Progenitor cell of endocrine pancreas (in vitro differentiated cells): ENCODE data around the gene RREB1. TPM values are rescaled to one million over a fixed set of nuclear protein-coding genes. Genes with fewer than 3 reads are reported as not detected.

Source experiments
- DNase-seq: peaks from one replicate; pipeline ENCODE4 v3.0.0; 2021; ENCODE audit warnings: low spot score; ENCODE audit not compliant: unreplicated experiment
- H3K27ac Mint-ChIP-seq: 2 replicates; pipeline ENCODE4 v1.8.0; 2021; ENCODE audit warnings: mild to moderate bottlenecking, moderate library complexity, mixed read lengths
- H3K27me3 Mint-ChIP-seq: 2 replicates; pipeline ENCODE4 v1.8.0; 2021; ENCODE audit warnings: mixed read lengths
- H3K36me3 Mint-ChIP-seq: 2 replicates; pipeline ENCODE4 v1.8.0; 2022; ENCODE audit warnings: mixed read lengths; ENCODE audit not compliant: insufficient read depth
- H3K4me1 Mint-ChIP-seq: 2 replicates; pipeline ENCODE4 v1.8.0; 2021; ENCODE audit warnings: low read depth, mixed read lengths
- H3K4me3 Mint-ChIP-seq: 2 replicates; pipeline ENCODE4 v1.8.0; 2021; ENCODE audit warnings: low read depth, mild to moderate bottlenecking, moderate library complexity, mixed read lengths
- H3K9me3 Mint-ChIP-seq: 2 replicates; pipeline ENCODE4 v1.8.0; 2021; ENCODE audit warnings: low read depth, mixed read lengths
- CTCF ChIP-seq: fragments of 200-600 bp; sonication (generic); IDR thresholded peaks from one replicate; pipeline ENCODE4 v1.5.0; 2021; ENCODE audit warnings: antibody characterized with exemption, mild to moderate bottlenecking; ENCODE audit not compliant: unreplicated experiment
- total RNA-seq: library from RNA; stranded (reverse); gene quantifications from 2 replicates; pipeline ENCODE4 v1.2.1, GENCODE V29; 2021

The RREB1 gene
- total RNA-seq, 1 donor from 2014 or later: 71.7 TPM

DNA sequence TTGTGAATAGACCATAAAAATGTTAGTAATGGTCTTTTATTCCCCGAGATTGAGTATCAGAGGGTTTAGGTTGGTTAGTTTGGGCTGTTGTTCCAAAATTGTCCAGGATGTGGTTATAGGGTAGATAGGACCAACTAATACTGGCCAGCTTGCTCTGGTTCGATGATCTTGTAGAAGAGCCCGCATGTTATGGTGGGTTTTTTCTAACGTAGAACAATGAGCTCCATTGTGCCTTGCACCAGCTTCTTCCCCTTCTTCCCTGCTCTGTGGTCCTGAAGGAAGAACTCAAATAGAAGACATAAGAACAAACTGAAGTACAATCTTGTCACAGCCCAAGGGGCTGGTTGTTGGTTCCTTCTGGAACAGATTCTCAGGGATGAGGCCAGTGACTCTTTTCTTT, 70.5 kb downstream of the RREB1 start:
- Mint-ChIP-seq H3K9me3 (no peaks in the 10 kb centered on the region), H3K27me3 (no peaks in the 10 kb centered on the region), H3K27ac (no peak overlapping the region), H3K4me1 (peaks cover 12% of the 10 kb centered on the region), H3K4me3 (no peak overlapping the region), H3K36me3 (peaks cover 21% of the 10 kb centered on the region)
- TF ChIP-seq CTCF: no peak
- DNase-seq: no peak

GRCh38 chr6:7180751-7181150, 73.0 kb downstream of the RREB1 start:
- peaks cover 29% of the 10 kb centered on the region for H3K36me3 Mint-ChIP-seq
- no peaks in the 10 kb centered on the region for H3K27me3 Mint-ChIP-seq
- H3K4me1 Mint-ChIP-seq: peaks cover 4% of the 10 kb centered on the region
- no peak overlapping the region for H3K27ac Mint-ChIP-seq
- H3K4me3 Mint-ChIP-seq: no peak overlapping the region
- H3K9me3 Mint-ChIP-seq: no peaks in the 10 kb centered on the region
- TF ChIP-seq CTCF: no peak
- DNase-seq: no peak

- no peak for TF ChIP-seq CTCF
- H3K9me3 Mint-ChIP-seq: no peaks in the 10 kb centered on the region
- H3K27ac Mint-ChIP-seq: no peak overlapping the region
- no peaks in the 10 kb centered on the region for H3K4me1 Mint-ChIP-seq
- H3K27me3 Mint-ChIP-seq: no peaks in the 10 kb centered on the region
- H3K36me3 Mint-ChIP-seq: peaks cover 29% of the 10 kb centered on the region
- H3K4me3 Mint-ChIP-seq: no peak overlapping the region
- no peak for DNase-seq
These were observed 75.9 kb downstream of the RREB1 start for GRCh38 chr6:7183707-7184106.

DNA sequence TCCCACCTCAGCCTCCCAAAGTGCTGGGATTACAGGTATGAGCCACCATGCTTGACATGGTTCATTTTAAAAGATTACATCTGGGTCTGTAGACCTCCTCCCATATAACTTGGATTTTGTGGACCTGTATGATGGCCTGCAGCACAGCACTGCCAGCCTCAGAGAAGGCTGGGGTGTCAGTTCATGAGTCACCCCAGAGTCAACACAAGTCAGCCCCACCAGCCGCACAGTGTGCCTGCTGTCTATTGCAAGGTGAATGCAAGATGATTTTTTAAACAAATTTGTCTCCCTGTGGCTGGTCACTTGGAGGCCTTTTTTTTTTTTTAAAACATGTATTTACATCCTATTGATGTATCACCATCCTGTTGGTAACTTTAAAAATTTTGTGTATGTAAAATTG, 76.7 kb downstream of the RREB1 start:
- no peaks in the 10 kb centered on the region for H3K4me1 Mint-ChIP-seq
- H3K36me3 Mint-ChIP-seq: peaks cover 27% of the 10 kb centered on the region
- H3K9me3 Mint-ChIP-seq: no peaks in the 10 kb centered on the region
- no peak overlapping the region for H3K27ac Mint-ChIP-seq
- no peak for DNase-seq
- no peaks in the 10 kb centered on the region for H3K27me3 Mint-ChIP-seq
- no peak for TF ChIP-seq CTCF
- no peak overlapping the region for H3K4me3 Mint-ChIP-seq

- no peaks in the 10 kb centered on the region for H3K27me3 Mint-ChIP-seq
- H3K9me3 Mint-ChIP-seq: no peaks in the 10 kb centered on the region
- peaks cover 29% of the 10 kb centered on the region for H3K36me3 Mint-ChIP-seq
- DNase-seq: no peak
- H3K4me1 Mint-ChIP-seq: no peaks in the 10 kb centered on the region
- no peak overlapping the region for H3K4me3 Mint-ChIP-seq
- no peak for TF ChIP-seq CTCF
- no peak overlapping the region for H3K27ac Mint-ChIP-seq
These were observed 77.8 kb downstream of the RREB1 start for GRCh38 chr6:7185561-7185960.

DNA sequence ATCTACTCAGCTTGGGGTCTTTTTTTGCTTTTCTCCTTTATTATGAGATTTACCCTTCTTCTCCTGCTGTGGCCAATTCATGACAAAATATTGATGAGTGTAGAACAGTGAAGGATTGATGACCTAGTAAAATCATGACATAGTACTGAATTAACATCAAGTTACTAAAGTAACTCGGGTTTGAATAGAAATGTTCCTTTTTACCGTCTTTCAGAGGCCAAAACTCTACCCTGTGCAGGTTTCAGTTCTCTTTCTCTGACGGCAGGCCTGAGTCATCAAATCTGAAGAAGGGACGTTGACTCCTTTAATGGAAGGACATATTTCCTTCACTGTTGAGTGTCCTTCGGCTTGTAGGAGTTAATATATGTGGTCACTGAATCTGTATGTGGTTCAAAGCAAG, 80.7 kb downstream of the RREB1 start:
- Mint-ChIP-seq H3K4me3 (no peak overlapping the region), H3K27me3 (no peaks in the 10 kb centered on the region), H3K27ac (no peak overlapping the region), H3K4me1 (peaks cover 3% of the 10 kb centered on the region), H3K9me3 (no peaks in the 10 kb centered on the region), H3K36me3 (peaks cover 36% of the 10 kb centered on the region)
- TF ChIP-seq CTCF: no peak
- no peak for DNase-seq
